H9 (cell line): ENCODE data around the gene DENND4A. TPM values are rescaled to one million over a fixed set of nuclear protein-coding genes. Genes with fewer than 3 reads are reported as not detected.
"Not testable (repeated sequence)": the region's sequence is repeated elsewhere in the genome, so short reads cannot be mapped to it uniquely, and the experiment has no call there.

Experiments
- DNase-seq: peaks from one replicate; pipeline ENCODE4 v3.0.0-alpha.2; 2017
- H2AFZ ChIP-seq: one replicate; pipeline ENCODE4 v1.6.1; 2013; ENCODE audit warnings: mild to moderate bottlenecking, low read length, control low read depth, moderate library complexity
- H2AK5ac ChIP-seq: 2 replicates; pipeline ENCODE4 v1.6.1; 2013; ENCODE audit warnings: low read length, control low read depth, mixed read lengths; ENCODE audit not compliant: insufficient read length
- H2BK120ac ChIP-seq: one replicate; pipeline ENCODE4 v1.6.1; 2013; ENCODE audit warnings: low read depth, mild to moderate bottlenecking, low read length, control low read depth, inconsistent platforms; ENCODE audit not compliant: poor library complexity, severe bottlenecking
- H2BK12ac ChIP-seq: 2 replicates; pipeline ENCODE4 v1.6.1; 2013; ENCODE audit warnings: low read length, control low read depth, mixed read lengths, low read depth; ENCODE audit not compliant: insufficient read length
- H2BK15ac ChIP-seq: 2 replicates; pipeline ENCODE4 v1.6.1; 2013; ENCODE audit warnings: low read depth, low read length, control low read depth
- H2BK20ac ChIP-seq: one replicate; pipeline ENCODE4 v1.6.1; 2013; ENCODE audit warnings: low read depth, mild to moderate bottlenecking, low read length, control low read depth, inconsistent platforms; ENCODE audit not compliant: poor library complexity, severe bottlenecking
- H2BK5ac ChIP-seq: 2 replicates; pipeline ENCODE4 v1.6.1; 2013; ENCODE audit warnings: low read length, control low read depth, mixed read lengths; ENCODE audit not compliant: insufficient read length
- H3K14ac ChIP-seq: 2 replicates; pipeline ENCODE4 v1.6.1; 2013; ENCODE audit warnings: low read length, control low read depth; ENCODE audit not compliant: insufficient read depth
- H3K18ac ChIP-seq: 2 replicates; pipeline ENCODE4 v1.6.1; 2013; ENCODE audit warnings: low read depth, mild to moderate bottlenecking, mixed read lengths, low read length, control low read depth; ENCODE audit not compliant: insufficient read length
- H3K23ac ChIP-seq: 2 replicates; pipeline ENCODE4 v1.6.1; 2013; ENCODE audit warnings: low read length, control low read depth, mixed read lengths, low read depth; ENCODE audit not compliant: insufficient read length
- H3K23me2 ChIP-seq: 2 replicates; pipeline ENCODE4 v1.6.1; 2013; ENCODE audit warnings: low read depth, mild to moderate bottlenecking, mixed read lengths, low read length, control low read depth; ENCODE audit not compliant: insufficient read length, poor library complexity, severe bottlenecking
- H3K27ac ChIP-seq: 2 replicates; pipeline ENCODE4 v1.5.1; 2013; ENCODE audit warnings: low read length, control low read depth, mixed read lengths, low read depth; ENCODE audit not compliant: insufficient read length
- H3K27me3 ChIP-seq: 2 replicates; pipeline ENCODE4 v1.6.1; 2013; ENCODE audit warnings: low read length, control low read depth, inconsistent platforms; ENCODE audit not compliant: insufficient read depth
- H3K4ac ChIP-seq: 2 replicates; pipeline ENCODE4 v1.6.1; 2013; ENCODE audit warnings: low read depth, mild to moderate bottlenecking, control low read depth, inconsistent platforms, low read length, moderate library complexity
- H3K4me1 ChIP-seq: 2 replicates; pipeline ENCODE4 v1.6.1; 2013; ENCODE audit warnings: low read length, control low read depth, inconsistent platforms; ENCODE audit not compliant: insufficient read depth
- H3K4me2 ChIP-seq: 2 replicates; pipeline ENCODE4 v1.6.1; 2013; ENCODE audit warnings: low read length, control low read depth, mixed read lengths; ENCODE audit not compliant: insufficient read length, insufficient read depth
- H3K56ac ChIP-seq: 2 replicates; pipeline ENCODE4 v1.6.1; 2013; ENCODE audit warnings: low read depth, mild to moderate bottlenecking, mixed read lengths, low read length, control low read depth; ENCODE audit not compliant: insufficient read length
- H3K79me1 ChIP-seq: 2 replicates; pipeline ENCODE4 v1.6.1; 2013; ENCODE audit warnings: low read depth, mild to moderate bottlenecking, moderate library complexity, low read length, control low read depth, inconsistent platforms; ENCODE audit not compliant: insufficient read depth, poor library complexity, severe bottlenecking
- H3K79me2 ChIP-seq: 2 replicates; pipeline ENCODE4 v1.6.1; 2013; ENCODE audit warnings: low read length, control low read depth, inconsistent platforms; ENCODE audit not compliant: insufficient read depth
- H3K9ac ChIP-seq: 2 replicates; pipeline ENCODE4 v1.6.1; 2013; ENCODE audit warnings: low read length, control low read depth, mixed read lengths; ENCODE audit not compliant: insufficient read length; ENCODE audit errors: extremely low read depth
- H3K9me3 ChIP-seq: one replicate; pipeline ENCODE4 v1.6.1; 2013; ENCODE audit warnings: low read depth, low read length, inconsistent platforms; ENCODE audit not compliant: control insufficient read depth
- H3T11ph ChIP-seq: one replicate; pipeline ENCODE4 v1.6.1; 2013; ENCODE audit warnings: mild to moderate bottlenecking, low read length, control low read depth, inconsistent platforms
- H4K20me1 ChIP-seq: one replicate; pipeline ENCODE4 v1.6.1; 2013; ENCODE audit not compliant: control insufficient read depth, insufficient read length, insufficient read depth
- H4K5ac ChIP-seq: 2 replicates; pipeline ENCODE4 v1.6.1; 2013; ENCODE audit warnings: low read depth, mild to moderate bottlenecking, mixed read lengths, low read length, control low read depth; ENCODE audit not compliant: insufficient read length
- H4K8ac ChIP-seq: replicated peaks from 2 replicates; pipeline ENCODE4 v1.6.1; 2013; ENCODE audit warnings: low read length, control low read depth, mixed read lengths, low read depth; ENCODE audit not compliant: insufficient read length
- H4K91ac ChIP-seq: 2 replicates; pipeline ENCODE4 v1.6.1; 2013; ENCODE audit warnings: low read depth, mild to moderate bottlenecking, moderate library complexity, mixed read lengths, low read length, control low read depth; ENCODE audit not compliant: insufficient read length
- H3K27ac Mint-ChIP-seq, 3 experiments: 2 replicates in 2 of 3; 3 replicates in 1 of 3; pipeline ENCODE4 v1.8.0; 2020 to 2021; ENCODE audit warnings: mixed read lengths in 3 of 3, mild to moderate bottlenecking in 1 of 3, moderate library complexity in 1 of 3
- H3K27me3 Mint-ChIP-seq: 2 replicates; pipeline ENCODE4 v1.8.0; 2021; ENCODE audit warnings: low read depth, mild to moderate bottlenecking, moderate library complexity, mixed read lengths
- H3K36me3 Mint-ChIP-seq, 3 experiments: 2 replicates in 2 of 3; 3 replicates in 1 of 3; pipeline ENCODE4 v1.8.0; 2020 to 2021; ENCODE audit warnings: low read depth in 3 of 3, mixed read lengths in 3 of 3; ENCODE audit not compliant: insufficient read depth in 1 of 3
- H3K4me1 Mint-ChIP-seq, 2 experiments: 2 replicates each; pipeline ENCODE4 v1.8.0; 2020; ENCODE audit warnings: mixed read lengths in 2 of 2
- H3K4me3 Mint-ChIP-seq, 2 experiments: 2 replicates in 1 of 2; 3 replicates in 1 of 2; pipeline ENCODE4 v1.8.0; 2020 to 2021; ENCODE audit warnings: mild to moderate bottlenecking in 2 of 2, mixed read lengths in 2 of 2, moderate library complexity in 1 of 2
- H3K9me3 Mint-ChIP-seq, 2 experiments: 2 replicates in 1 of 2; 3 replicates in 1 of 2; pipeline ENCODE4 v1.8.0; 2020; ENCODE audit warnings: mild to moderate bottlenecking in 2 of 2, mixed read lengths in 2 of 2, moderate library complexity in 1 of 2
- WGBS: extraction: QIAGEN DNeasy Blood & Tissue Kit; methylation state at CpG from one replicate; pipeline ENCODE4 v1.1.7; 2013; ENCODE audit warnings: missing lambda C conversion rate, low lambda C conversion rate, mixed read lengths; ENCODE audit not compliant: insufficient read length; ENCODE audit errors: extremely low coverage; 5-methylcytosine and 5-hydroxymethylcytosine counted together
- total RNA-seq: library from RNA; stranded (reverse); gene quantifications from 2 replicates; pipeline ENCODE4 v1.2.1, GENCODE V29; 2021
- TF ChIP-seq, protein P1 (sequence below): fragments of 200-600 bp; sonication (generic); conservative IDR thresholded peaks from 3 replicates; pipeline ENCODE4 v1.8.0; 2021; ENCODE audit warnings: antibody characterized with exemption, mild to moderate bottlenecking

Gene DENND4A
- total RNA-seq, 1 experiment from 2014 or later: 4.7 TPM

DNA sequence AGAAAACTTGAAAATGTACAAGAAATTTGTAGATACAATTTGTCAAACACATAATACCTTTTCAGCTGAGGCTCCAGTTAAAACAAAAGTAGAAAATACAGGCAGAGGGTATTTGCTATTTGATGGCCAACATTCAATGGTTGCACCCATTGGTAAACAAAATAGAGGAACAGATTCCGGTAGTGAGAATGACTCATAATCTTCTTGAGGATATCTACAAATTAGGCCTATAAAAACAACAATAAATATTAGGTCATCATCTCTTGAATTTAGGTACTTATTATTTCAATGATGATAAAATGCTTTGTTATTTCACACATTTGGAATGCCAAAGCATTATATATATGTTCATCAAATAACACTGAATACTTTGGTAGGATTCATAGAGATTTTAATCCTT lies 53.4 kb downstream of the DENND4A start:
- Histone ChIP-seq H4K20me1 (no peaks in the 10 kb centered on the region), H3K79me2 (no peaks in the 10 kb centered on the region), H3K9me3 (no peaks in the 10 kb centered on the region), H3K4ac (no peak overlapping the region), H2AFZ (no peak overlapping the region), H2BK120ac (no peak overlapping the region), H3K4me1 (no peaks in the 10 kb centered on the region), H3K14ac (no peak overlapping the region), H3K4me2 (no peak overlapping the region), H4K8ac (no peak overlapping the region), H4K91ac (no peak overlapping the region), H2BK5ac (no peak overlapping the region), H2BK12ac (no peak overlapping the region), H3K18ac (no peak overlapping the region), H3K23me2 (no peaks in the 10 kb centered on the region), H3T11ph (no peak overlapping the region), H4K5ac (no peak overlapping the region), H2BK15ac (no peak overlapping the region), H2BK20ac (no peak overlapping the region), H3K79me1 (no peaks in the 10 kb centered on the region), H3K27me3 (no peaks in the 10 kb centered on the region), H3K27ac (no peak overlapping the region), H2AK5ac (no peak overlapping the region), H3K56ac (no peak overlapping the region), H3K9ac (no peak overlapping the region), H3K23ac (no peak overlapping the region)
- no peaks in the 10 kb centered on the region for H3K27me3 Mint-ChIP-seq
- no peaks in the 10 kb centered on the region for H3K36me3 Mint-ChIP-seq
- TF ChIP-seq, protein P1, sequence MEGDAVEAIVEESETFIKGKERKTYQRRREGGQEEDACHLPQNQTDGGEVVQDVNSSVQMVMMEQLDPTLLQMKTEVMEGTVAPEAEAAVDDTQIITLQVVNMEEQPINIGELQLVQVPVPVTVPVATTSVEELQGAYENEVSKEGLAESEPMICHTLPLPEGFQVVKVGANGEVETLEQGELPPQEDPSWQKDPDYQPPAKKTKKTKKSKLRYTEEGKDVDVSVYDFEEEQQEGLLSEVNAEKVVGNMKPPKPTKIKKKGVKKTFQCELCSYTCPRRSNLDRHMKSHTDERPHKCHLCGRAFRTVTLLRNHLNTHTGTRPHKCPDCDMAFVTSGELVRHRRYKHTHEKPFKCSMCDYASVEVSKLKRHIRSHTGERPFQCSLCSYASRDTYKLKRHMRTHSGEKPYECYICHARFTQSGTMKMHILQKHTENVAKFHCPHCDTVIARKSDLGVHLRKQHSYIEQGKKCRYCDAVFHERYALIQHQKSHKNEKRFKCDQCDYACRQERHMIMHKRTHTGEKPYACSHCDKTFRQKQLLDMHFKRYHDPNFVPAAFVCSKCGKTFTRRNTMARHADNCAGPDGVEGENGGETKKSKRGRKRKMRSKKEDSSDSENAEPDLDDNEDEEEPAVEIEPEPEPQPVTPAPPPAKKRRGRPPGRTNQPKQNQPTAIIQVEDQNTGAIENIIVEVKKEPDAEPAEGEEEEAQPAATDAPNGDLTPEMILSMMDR: no peak
- no peak overlapping the region for H3K4me3 Mint-ChIP-seq
- no peak for DNase-seq
- H3K9me3 Mint-ChIP-seq: no peaks in the 10 kb centered on the region
- peaks cover 8% of the 10 kb centered on the region in 2 experiments for H3K4me1 Mint-ChIP-seq
- WGBS: no CpG with 5 or more reads among the region's 1 CpG
- no peak overlapping the region for H3K27ac Mint-ChIP-seq

DNA sequence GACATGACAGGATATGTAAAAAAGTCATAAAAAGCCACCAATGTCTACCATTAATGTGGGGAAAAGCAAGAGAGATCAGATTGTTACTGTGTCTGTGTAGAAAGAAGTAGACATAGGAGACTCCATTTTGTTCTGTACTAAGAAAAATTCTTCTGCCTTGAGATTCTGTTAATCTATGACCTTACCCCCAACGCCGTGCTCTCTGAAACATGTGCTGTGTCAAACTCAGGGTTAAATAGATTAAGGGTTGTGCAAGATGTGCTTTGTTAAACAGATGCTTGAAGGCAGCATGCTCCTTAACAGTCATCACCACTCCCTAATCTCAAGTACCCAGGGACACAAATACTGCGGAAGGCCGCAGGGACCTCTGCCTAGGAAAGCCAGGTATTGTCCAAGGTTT lies 58.5 kb downstream of the DENND4A start:
- no CpG with 5 or more reads among the region's 4 CpGs for WGBS
- H3K4me3 Mint-ChIP-seq, H2BK5ac ChIP-seq, H3K79me1 ChIP-seq, H4K8ac ChIP-seq, H3K27ac Mint-ChIP-seq, H4K20me1 ChIP-seq, H4K5ac ChIP-seq, H4K91ac ChIP-seq, H3T11ph ChIP-seq, H3K9me3 ChIP-seq, H3K14ac ChIP-seq, DNase-seq, H2BK120ac ChIP-seq, H3K23me2 ChIP-seq, H3K27me3 Mint-ChIP-seq, H3K18ac ChIP-seq, H2BK15ac ChIP-seq, H2BK20ac ChIP-seq, H3K27me3 ChIP-seq, H3K79me2 ChIP-seq, H2BK12ac ChIP-seq, H3K36me3 Mint-ChIP-seq, H3K9me3 Mint-ChIP-seq, H3K4me2 ChIP-seq, H3K9ac ChIP-seq, H2AFZ ChIP-seq, H3K23ac ChIP-seq, H3K4me1 ChIP-seq, H3K4ac ChIP-seq, H2AK5ac ChIP-seq, H3K27ac ChIP-seq, H3K56ac ChIP-seq: not testable (repeated sequence)
- H3K4me1 Mint-ChIP-seq: peaks cover 11% of the 10 kb centered on the region in 2 experiments
